ENCODE data around the gene BSCL2. TPM values are rescaled to one million over a fixed set of nuclear protein-coding genes. Genes with fewer than 3 reads are reported as not detected.

BSCL2 gene
- total and polyA plus RNA-seq, 2 of the 13 experiments (the other 11 are each of a cell fraction or from before 2014, with no cell fraction given): 19.5 to 21.1 TPM

- CTCF ChIA-PET (ENCODE audit: low intra/inter-chr PET ratio, low total read pairs): no interaction called here
- in situ Hi-C loops (cut with HindIII; ENCODE audit: extremely low pct_ligation_motif_present, low pct_unique_long_range_greater_than_20kb) (no loop called here), intact Hi-C loops (cut with micrococcal nuclease; ENCODE audit: unreplicated experiment) (no loop called here)
- FAIRE-seq (no peak), DNase-seq (ENCODE audit: low spot score) (no peak), ATAC-seq (no peak)
- Histone ChIP-seq H3K4me3 (replicated peaks in 1 of 3; ENCODE audit: insufficient read depth in 1 of 3, low read depth in 2 of 3, low read length in 3 of 3) (peak overlapping the region in 2 of 3 experiments; percentile 3 to 98; a peak in 2 of 6 replicates), H2AFZ (ENCODE audit: low read length) (no peak overlapping the region), H3K4me2 (ENCODE audit: low read depth, low read length) (peak overlapping the region; percentile 76), H3K79me2 (ENCODE audit: insufficient read depth, low read length) (peaks cover 26% of the 10 kb centered on the region), H3K27me3 (ENCODE audit: control insufficient read depth in 1 of 2, insufficient read depth in 2 of 2, low read length in 2 of 2) (no peaks in the 10 kb centered on the region; a peak in 1 of 5 replicates), H3K4me1 (ENCODE audit: insufficient read depth, low read length) (peaks cover 59% of the 10 kb centered on the region), H3K9me3 (ENCODE audit: low read length) (no peaks in the 10 kb centered on the region), H3K9ac (ENCODE audit: insufficient read depth, low read depth, low read length) (peak overlapping the region; percentile 96; the same call in 1 of the 2 replicates), H3K27ac (ENCODE audit: extremely low read length, insufficient read depth, low read length) (peak overlapping the region; percentile 29), H4K20me1 (ENCODE audit: insufficient read depth, low read length) (no peaks in the 10 kb centered on the region; the same call in 1 of the 2 replicates), H3K36me3 (replicated peaks in 1 of 2; ENCODE audit: control insufficient read depth in 1 of 2, insufficient read depth in 2 of 2, low read length in 2 of 2) (peaks cover 0 to 7% of the 10 kb centered on the region in 2 experiments; a peak in 1 of 5 replicates)
- BruUV-seq (replicated peaks): no TSS peak
- TF ChIP-seq ZBTB8A (CRISPR knock-in tag; IDR thresholded peaks at IDR 0.05; ENCODE audit: borderline replicate concordance, low read depth) (no peak), ZNF7 (CRISPR knock-in tag; IDR thresholded peaks at IDR 0.05) (no peak), KLF9 (CRISPR knock-in tag; IDR thresholded peaks at IDR 0.05; ENCODE audit: low read depth) (no peak), MXI1 (IDR thresholded peaks at IDR 0.05; ENCODE audit: borderline replicate concordance, low read depth, low read length) (no peak), POLR2AphosphoS5 (IDR thresholded peaks at IDR 0.05; ENCODE audit: low read depth, low read length) (no peak), HNF1A (IDR thresholded peaks at IDR 0.05; ENCODE audit: low read depth) (no peak), HNF1A (CRISPR knock-in tag; IDR thresholded peaks at IDR 0.05; ENCODE audit: borderline replicate concordance) (no peak), FOSL2 (CRISPR knock-in tag; IDR thresholded peaks at IDR 0.05) (no peak), SP2 (CRISPR knock-in tag; IDR thresholded peaks at IDR 0.05) (no peak), ZNF281 (CRISPR knock-in tag; IDR thresholded peaks at IDR 0.05; ENCODE audit: borderline replicate concordance) (no peak), ATF5 (CRISPR knock-in tag; IDR thresholded peaks at IDR 0.05; ENCODE audit: low read depth) (no peak), MLXIP (CRISPR knock-in tag; IDR thresholded peaks at IDR 0.05; ENCODE audit: borderline replicate concordance) (no peak), ZNF274 (CRISPR knock-in tag; IDR thresholded peaks at IDR 0.05) (no peak)
- POLR2A ChIA-PET: interaction anchor here (0.8 to 6.6 kb wide), 8 partner anchors 7 to 99 kb away, joined by 3 to 64 read pairs (median 19); partner anchors contain the start of genes C11orf98, CSKMT, EEF1G and GANAB
- WGBS (ENCODE audit: low lambda C conversion rate): 74% methylated on average over 2 of the region's 2 CpGs
These were observed 34.1 kb downstream of the BSCL2 start for GRCh38 chr11:62673196-62673525.

Data from HepG2 (cell line).